ENCODE data around the gene CITED1.

DNA sequence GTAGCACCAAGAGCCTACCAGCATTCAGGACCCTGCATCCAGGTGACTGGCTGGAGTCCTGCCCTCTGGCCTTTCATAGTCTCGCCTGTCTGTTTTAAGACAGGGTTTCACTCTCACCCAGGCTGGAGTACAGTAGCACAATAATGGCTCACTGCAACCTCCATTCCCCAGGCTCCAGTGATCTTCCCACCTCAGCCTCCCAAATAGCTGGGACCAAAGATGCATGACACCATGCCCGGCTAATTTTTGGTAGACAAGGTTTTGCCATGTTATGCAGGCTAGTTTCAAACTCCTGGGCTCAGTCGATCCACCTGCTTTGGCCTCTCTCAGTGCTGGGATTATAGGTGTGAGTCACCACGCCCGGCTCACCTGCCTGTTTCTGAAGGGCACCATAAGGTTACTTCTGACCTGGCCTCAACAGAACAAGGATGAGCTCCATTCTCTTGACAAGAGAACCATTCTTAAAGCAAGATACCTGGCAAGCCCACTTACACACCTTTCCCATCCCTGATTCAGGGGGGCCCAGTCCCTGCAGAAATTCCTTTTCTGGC is 35.3 kb downstream of the CITED1 start:
- TF ChIP-seq, protein P1, sequence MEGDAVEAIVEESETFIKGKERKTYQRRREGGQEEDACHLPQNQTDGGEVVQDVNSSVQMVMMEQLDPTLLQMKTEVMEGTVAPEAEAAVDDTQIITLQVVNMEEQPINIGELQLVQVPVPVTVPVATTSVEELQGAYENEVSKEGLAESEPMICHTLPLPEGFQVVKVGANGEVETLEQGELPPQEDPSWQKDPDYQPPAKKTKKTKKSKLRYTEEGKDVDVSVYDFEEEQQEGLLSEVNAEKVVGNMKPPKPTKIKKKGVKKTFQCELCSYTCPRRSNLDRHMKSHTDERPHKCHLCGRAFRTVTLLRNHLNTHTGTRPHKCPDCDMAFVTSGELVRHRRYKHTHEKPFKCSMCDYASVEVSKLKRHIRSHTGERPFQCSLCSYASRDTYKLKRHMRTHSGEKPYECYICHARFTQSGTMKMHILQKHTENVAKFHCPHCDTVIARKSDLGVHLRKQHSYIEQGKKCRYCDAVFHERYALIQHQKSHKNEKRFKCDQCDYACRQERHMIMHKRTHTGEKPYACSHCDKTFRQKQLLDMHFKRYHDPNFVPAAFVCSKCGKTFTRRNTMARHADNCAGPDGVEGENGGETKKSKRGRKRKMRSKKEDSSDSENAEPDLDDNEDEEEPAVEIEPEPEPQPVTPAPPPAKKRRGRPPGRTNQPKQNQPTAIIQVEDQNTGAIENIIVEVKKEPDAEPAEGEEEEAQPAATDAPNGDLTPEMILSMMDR (IDR thresholded peaks at IDR 0.05; ENCODE audit: low read depth, low read length, poor library complexity, severe bottlenecking), result no peak
- no peak for TF ChIP-seq EZH2phosphoT487 (IDR thresholded peaks at IDR 0.05; ENCODE audit: borderline replicate concordance, low read length)

Measured in DOHH2 (cell line).